Pons (tissue), 1 donor: ENCODE data around the gene PSAP.
"Not testable (repeated sequence)": the region's sequence is repeated elsewhere in the genome, so short reads cannot be mapped to it uniquely, and the experiment has no call there.

Source experiments
- DNase-seq: peaks from one replicate; pipeline ENCODE4 v3.0.0-alpha.2; 2016; ENCODE audit warnings: low spot score

The PSAP gene

DNA sequence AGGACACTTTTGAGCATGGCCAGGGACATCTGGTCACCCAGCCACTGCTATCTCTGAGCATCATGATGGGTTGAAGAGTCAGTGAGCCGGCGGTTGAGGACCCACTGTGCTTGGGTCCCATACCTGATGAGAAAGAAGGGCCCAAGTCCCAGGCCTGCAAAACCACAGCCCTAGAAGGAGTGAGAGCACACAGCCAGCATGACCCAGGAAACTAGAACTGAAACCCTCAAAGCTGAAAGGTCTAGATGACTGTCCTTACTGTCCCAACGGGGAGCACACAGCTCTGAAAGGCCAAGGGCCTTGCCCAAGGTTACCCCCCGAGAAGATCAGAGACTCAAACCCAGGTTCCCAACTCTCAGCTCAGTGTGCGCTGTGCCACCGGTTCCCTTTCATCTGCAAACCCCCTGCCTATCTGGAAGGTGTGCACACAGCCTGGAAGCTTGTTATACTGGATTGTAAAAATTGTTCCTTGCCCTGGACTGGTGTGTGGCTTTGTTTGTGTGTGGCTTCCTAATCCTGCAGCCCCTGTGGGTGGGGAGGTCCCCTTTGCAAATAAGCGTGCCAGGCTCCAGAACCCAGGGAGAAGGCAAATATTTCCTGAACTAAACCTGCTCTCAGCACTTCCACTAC lies 22.6 kb upstream of the PSAP start:
- no peak for DNase-seq

GRCh38 chr10:71869601-71870000 lies 18.6 kb upstream of the PSAP start:
- DNase-seq = not testable (repeated sequence)

GRCh38 chr10:71868192-71868697 lies 17.2 kb upstream of the PSAP start:
- no peak for DNase-seq

- DNase-seq = no peak
Observed at GRCh38 chr10:71865561-71866041, 14.6 kb upstream of the PSAP start.

- DNase-seq = no peak
Observed at GRCh38 chr10:71864911-71865361, 13.9 kb upstream of the PSAP start.

GRCh38 chr10:71863203-71863602 lies 12.2 kb upstream of the PSAP start:
- no peak for DNase-seq

DNA sequence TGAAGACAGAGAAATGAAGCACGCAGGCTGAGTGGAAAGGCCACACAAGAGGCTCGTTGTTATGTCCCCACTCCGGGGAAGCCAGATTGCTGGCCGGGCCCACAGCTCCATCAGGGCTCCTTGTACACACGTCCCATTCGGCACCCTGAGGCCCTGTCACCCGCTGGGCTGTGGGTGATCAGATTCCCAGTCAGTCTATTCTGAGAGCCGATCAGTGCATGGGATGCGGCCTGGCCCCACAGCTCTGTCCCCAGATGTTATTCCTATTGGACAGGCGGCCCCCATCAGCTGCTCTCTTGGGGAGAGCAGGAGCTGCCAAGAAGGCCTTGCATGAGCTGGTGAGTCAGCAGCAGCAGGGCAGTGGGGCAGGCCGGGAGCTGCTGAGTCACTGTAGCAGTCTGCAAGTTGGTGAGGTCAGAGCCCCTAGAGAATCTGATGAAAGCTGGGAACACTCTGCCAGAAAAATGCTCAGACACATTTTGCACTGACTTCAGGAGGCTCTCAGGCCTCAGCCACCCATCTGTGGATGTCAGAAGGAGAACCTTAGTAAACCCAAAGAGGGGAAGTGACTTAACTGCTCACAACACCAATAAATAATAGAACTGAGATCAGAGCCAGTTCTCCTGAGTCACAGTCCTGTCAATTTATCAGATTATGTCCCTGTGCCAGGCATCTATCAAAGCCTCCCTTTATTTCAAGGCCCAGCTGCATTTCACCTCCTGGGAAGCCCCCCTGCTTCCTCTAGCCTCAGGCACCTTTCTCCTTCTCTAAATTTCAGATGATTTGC lies 9.4 kb upstream of the PSAP start:
- DNase-seq = peak; percentile 98

- no peak for DNase-seq
Observed at GRCh38 chr10:71857934-71858890, 7.2 kb upstream of the PSAP start.

GRCh38 chr10:71856619-71857018 lies 5.6 kb upstream of the PSAP start:
- no peak for DNase-seq

DNA sequence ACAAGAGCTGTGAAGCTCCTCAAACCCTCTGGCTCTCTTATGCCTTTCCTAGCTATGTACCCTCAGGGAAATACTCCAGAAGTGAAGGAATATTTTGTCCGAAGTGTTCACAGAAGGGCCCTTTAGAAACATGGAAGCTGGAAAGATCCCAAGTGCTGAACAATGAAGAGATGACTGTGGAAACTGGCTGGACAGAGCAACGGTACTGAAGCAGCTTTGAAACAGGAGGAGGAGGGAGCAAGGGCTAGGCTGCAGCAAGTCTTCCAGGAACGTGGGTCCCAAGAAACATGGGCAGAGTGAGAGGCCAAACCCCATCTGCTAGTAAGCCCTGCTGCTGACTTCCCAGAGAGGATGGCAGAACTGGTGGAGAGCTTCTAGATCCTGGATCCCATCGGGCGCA lies 3.0 kb upstream of the PSAP start:
- DNase-seq = peak; percentile 91

DNA sequence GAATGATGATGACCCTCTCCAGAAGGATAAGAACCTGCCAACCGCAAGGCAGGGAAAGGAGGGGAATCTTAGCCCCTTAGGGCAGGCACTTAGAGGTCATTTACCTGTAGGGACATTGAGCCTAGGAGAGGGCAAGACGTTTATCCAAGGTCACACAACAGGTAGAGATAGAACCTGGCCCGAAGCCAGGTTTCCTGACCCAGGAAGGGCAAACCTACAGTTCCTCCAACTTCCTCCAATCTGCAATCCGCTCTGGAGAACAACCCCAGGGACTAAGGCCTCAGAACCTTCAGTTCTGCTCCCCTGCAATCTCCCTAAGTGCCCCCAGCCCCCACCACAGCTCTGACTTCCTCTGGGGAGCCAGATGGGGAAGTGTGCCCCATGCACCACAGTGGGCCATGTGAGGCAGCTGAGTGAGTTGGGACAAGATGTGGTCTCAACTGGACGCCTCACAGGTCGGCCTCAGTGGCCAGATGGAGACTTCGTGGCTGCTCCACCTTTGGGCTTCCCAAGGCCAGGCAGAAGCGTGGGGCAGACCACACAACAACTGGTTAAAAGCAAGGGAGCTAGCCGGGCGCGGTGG lies 1.4 kb upstream of the PSAP start:
- DNase-seq = peak; percentile 75

DNA sequence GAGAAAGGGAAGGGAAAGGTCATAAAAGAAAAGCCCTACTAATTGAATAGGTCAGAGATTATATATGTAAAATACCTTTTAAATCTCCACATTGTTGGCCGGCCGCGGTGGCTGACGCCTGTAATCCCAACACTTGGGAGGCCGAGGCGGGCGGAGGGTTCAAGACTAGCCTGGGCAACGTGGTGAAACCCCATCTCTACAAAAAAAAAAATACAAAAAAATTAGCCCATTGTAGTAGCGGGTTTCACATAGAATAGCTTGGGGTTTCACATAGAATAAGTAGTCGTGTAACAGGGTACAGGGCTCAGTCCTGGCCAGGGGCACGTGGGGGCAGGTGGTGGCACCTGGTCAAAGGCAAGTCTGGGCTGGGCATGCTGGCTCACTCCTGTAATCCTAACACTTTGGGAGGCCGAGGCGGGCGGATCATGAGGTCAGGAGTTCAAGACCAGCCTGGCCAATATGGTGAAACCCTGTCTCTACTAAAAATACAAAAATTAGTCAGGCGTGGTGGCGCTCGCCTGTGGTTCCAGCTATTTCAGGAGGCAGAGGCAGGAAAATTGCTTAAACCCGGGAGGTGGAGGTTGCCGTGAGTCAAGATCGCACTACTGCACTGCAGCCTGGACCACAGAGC lies 529 bp upstream of the PSAP start:
- not testable (repeated sequence) for DNase-seq

DNA sequence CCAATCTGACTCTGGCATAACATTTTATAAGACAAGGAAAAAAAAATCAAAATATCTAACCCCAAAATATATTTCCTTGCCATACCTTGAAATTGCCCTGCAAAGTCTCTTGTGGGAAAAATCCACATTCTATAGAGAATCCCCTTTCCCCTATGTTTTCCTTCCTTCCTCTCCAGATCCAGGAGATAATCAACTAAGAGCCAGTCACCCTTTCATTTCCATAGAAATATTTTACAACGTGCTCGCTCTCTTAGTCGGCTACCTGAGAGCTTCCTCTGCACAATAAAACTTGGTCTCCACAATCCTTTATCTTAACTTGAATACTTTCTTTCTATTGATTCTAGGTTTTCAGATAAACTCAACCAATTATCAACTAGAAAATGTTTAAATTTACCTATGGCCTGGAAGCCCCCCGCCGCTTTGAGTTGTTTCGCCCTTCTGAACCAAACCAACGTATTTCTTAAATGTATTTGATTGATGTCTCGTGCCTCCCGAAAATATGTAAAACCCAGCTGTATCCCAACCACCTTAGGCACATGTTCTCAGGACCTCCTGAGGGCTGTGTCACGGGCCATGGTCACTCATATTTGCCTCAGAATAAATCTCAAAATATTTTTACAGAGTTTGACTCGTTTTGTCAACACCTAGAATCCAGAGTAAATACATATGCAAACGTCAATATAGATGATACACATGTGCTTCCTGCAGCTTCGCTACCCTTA lies 869 bp downstream of the PSAP start:
- DNase-seq = no peak

DNA sequence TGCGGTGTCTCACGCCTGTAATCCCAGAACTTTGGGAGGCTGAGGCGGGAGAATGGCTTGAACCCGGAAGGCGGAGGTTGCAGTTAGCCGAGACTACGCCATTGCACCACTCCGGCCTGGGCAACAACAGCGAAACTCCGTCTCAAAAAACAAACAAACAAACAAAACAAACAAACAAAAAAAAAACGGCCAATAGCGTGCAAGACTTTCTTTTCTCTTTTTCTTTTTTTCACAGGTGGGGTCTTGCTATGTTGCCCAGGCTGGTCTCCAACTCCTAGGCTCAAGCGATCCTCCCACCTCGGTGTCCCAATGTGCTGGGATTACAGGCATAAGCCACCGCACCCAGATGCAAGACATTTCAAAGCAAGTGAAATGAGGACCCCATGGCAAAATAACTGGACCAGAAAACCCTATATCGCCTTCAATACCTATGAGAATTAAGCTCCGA lies 1.6 kb downstream of the PSAP start:
- DNase-seq = no peak

- peak; percentile 48 for DNase-seq
Observed at GRCh38 chr10:71848325-71849275, 2.5 kb downstream of the PSAP start.

DNA sequence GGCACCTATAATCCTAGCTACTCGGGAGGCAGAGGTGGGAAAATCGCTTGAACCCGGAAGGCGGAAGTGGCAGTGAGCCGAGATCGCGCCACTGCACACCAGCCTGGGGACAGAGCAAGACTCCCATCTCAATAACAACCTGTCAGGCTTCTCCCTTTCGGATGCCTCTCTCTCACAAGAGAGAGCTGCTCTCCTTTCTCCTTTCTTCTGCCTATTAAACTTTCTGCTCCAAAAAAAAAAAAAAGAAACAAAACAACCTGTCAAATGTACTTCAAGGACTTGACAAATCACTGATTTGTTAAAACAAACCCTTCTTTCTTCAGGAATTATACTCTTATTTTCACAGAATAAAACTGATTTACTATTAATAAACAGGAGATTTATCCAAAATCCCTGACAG lies 3.6 kb downstream of the PSAP start:
- DNase-seq = no peak

- no peak for DNase-seq
Observed at GRCh38 chr10:71846816-71847215, 4.2 kb downstream of the PSAP start.

DNA sequence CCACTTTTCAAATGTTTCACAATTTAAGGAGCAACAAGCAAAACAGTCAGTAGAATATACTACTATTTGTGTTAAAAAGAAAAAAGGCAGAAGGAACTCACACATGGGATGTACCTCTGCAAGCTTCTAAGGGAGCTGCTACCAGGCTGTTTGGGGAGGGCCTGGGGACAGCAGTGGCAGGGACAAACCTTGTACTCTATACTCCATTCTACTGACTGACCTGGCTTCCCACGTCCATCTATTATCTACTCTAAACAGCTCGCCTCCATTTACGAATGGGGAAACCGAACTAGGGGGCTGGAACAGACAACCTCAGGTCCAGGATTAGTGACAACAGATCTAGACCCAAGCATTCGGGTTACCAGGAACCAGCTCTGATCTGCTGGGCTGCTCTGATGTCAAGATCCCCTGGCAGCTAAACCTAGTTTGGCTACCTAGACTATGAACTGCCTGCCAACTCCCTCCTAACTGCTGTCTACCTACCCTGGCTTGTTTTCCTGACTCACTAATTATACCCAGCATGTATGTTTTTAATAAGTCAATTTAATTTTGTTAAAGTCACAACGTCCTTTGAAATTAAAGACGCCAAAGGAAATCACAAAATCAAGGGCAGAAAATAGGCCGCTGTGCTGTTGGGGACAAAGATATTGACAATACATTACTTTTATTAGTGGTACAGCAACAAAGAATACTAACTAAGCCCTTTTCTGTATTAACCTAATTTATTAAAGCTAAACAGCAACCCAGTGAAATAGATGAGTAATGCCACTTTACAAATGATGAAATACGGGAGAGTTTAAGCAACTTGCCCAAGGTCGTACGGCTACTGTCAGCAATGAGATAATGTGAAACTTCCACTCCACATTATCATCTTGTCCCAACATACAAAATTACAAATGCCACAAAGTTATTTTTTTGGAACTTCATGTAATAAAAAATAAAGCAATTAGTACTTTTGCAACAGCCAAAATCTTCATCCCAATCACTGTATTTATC lies 5.3 kb downstream of the PSAP start:
- no peak for DNase-seq
